ENCODE results near the gene BAZ1B. TPM values are rescaled to one million over a fixed set of nuclear protein-coding genes. Genes with fewer than 3 reads are reported as not detected.

BAZ1B gene
- polyA plus RNA-seq, 1 donor from 2014 or later, result 35.0 TPM

DNA sequence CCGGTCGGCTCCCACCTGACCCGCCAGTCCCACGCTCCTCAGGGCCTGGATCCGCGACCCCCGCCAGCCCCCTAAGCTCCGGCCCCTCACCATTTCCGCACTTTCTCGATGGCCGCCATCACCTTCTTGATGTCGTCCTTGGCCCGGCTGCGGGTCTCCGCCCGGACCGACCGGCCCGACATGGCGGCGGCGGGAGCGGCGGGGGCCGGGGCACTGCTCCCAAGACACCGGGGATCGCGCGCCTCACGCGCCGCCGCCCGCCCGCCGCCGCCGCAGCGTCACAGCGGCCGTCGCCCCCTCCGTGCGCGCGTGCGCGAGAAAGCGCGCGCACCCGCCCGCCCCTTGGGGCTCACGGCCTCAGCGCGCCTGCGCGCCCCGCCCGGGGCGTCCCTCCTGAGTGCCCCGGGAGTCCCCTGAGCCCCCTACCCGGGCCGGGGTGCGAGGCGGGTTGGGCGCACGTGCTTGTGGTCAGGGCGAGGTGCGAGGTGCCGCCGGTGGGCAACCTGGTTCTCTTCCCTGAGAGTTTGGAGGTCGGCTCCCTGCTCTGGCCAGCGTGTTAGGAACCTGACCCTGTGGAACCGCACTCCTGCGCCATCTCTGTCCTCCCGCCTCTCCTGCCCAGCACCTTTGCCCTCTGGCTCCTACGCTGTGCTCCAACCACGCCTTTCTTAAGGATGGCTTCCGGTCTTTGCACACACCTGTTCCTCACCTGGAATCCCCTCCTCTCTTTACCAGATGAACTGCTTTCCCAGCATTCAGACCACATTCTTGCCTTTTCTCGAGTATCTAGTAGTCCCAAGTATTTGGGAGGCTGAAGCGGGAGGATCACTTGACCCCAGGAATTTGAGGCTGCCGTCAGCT is 35.5 kb upstream of the BAZ1B start, which contains the start of gene BCL7B:
TSS of gene BCL7B (minus strand) at position 294 of the 861 bp plus-strand sequence. CDS start at position 182, 112 bp downstream.
- Histone ChIP-seq H3F3A (ENCODE audit: insufficient read depth, low read length, poor library complexity, severe bottlenecking) (no peaks in the 10 kb centered on the region), H3K4me3 (ENCODE audit: low read length) (peak within 1 kb of the TSS; percentile 95), H3K9me3 (ENCODE audit: low read length) (no peaks in the 10 kb centered on the region), H4K20me1 (ENCODE audit: insufficient read depth) (no peaks in the 10 kb centered on the region), H3K79me2 (replicated peaks; ENCODE audit: insufficient read depth, low read length) (peaks cover 33% of the 10 kb centered on the region), H3K27me3 (ENCODE audit: insufficient read depth, low read depth, low read length) (no peaks in the 10 kb centered on the region), H2AFZ (ENCODE audit: low read depth, low read length) (peak within 1 kb of the TSS; percentile 95), H3K27ac (ENCODE audit: low read length) (peak within 1 kb of the TSS; percentile 91), H3K9ac (ENCODE audit: low read length) (peak within 1 kb of the TSS; percentile 97), H3K9me2 (ENCODE audit: insufficient read depth, low read length) (no peaks in the 10 kb centered on the region), H3K4me2 (ENCODE audit: low read length) (peak within 1 kb of the TSS; percentile 65), H3K36me3 (ENCODE audit: insufficient read depth, low read length) (no peaks in the 10 kb centered on the region)
- TF ChIP-seq, protein P1, sequence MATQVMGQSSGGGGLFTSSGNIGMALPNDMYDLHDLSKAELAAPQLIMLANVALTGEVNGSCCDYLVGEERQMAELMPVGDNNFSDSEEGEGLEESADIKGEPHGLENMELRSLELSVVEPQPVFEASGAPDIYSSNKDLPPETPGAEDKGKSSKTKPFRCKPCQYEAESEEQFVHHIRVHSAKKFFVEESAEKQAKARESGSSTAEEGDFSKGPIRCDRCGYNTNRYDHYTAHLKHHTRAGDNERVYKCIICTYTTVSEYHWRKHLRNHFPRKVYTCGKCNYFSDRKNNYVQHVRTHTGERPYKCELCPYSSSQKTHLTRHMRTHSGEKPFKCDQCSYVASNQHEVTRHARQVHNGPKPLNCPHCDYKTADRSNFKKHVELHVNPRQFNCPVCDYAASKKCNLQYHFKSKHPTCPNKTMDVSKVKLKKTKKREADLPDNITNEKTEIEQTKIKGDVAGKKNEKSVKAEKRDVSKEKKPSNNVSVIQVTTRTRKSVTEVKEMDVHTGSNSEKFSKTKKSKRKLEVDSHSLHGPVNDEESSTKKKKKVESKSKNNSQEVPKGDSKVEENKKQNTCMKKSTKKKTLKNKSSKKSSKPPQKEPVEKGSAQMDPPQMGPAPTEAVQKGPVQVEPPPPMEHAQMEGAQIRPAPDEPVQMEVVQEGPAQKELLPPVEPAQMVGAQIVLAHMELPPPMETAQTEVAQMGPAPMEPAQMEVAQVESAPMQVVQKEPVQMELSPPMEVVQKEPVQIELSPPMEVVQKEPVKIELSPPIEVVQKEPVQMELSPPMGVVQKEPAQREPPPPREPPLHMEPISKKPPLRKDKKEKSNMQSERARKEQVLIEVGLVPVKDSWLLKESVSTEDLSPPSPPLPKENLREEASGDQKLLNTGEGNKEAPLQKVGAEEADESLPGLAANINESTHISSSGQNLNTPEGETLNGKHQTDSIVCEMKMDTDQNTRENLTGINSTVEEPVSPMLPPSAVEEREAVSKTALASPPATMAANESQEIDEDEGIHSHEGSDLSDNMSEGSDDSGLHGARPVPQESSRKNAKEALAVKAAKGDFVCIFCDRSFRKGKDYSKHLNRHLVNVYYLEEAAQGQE (IDR thresholded peaks at IDR 0.05; ENCODE audit: borderline replicate concordance), result peak; percentile 61
- TF ChIP-seq MXI1 (conservative IDR thresholded peaks at IDR 0.05; ENCODE audit: poor library complexity, severe bottlenecking) (peak; percentile 69), EZH2 (IDR thresholded peaks at IDR 0.05; ENCODE audit: borderline replicate concordance, insufficient read depth, low read length, poor library complexity, severe bottlenecking) (no peak), SMC3 (conservative IDR thresholded peaks at IDR 0.05; ENCODE audit: poor library complexity) (peak; percentile 8), RAD21 (conservative IDR thresholded peaks at IDR 0.05) (no peak), POLR2AphosphoS5 (IDR thresholded peaks at IDR 0.05) (peak; percentile 75), EP300 (conservative IDR thresholded peaks at IDR 0.05; ENCODE audit: poor library complexity, severe bottlenecking) (peak; percentile 78), TAF1 (IDR thresholded peaks at IDR 0.05; ENCODE audit: low read depth) (no peak)
- TF ChIP-seq, protein P2, sequence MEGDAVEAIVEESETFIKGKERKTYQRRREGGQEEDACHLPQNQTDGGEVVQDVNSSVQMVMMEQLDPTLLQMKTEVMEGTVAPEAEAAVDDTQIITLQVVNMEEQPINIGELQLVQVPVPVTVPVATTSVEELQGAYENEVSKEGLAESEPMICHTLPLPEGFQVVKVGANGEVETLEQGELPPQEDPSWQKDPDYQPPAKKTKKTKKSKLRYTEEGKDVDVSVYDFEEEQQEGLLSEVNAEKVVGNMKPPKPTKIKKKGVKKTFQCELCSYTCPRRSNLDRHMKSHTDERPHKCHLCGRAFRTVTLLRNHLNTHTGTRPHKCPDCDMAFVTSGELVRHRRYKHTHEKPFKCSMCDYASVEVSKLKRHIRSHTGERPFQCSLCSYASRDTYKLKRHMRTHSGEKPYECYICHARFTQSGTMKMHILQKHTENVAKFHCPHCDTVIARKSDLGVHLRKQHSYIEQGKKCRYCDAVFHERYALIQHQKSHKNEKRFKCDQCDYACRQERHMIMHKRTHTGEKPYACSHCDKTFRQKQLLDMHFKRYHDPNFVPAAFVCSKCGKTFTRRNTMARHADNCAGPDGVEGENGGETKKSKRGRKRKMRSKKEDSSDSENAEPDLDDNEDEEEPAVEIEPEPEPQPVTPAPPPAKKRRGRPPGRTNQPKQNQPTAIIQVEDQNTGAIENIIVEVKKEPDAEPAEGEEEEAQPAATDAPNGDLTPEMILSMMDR (IDR thresholded peaks at IDR 0.05; ENCODE audit: poor library complexity, severe bottlenecking), result no peak

DNA sequence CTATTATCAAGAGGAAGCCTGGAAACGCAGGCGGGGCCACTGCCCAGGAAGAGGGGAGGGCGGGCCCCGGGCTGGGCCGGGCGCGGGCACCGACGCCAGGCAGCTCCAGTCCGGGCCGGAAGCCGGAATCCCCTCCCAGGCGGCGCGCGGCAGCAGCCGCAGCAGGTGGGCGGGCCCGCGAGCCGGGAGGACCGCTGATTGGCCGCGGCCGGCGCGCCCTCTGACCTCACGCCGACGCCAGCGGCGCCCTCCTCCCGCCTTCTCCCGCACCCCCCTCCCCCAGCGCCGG is 35.0 kb upstream of the BAZ1B start:
- H3K36me3 ChIP-seq (ENCODE audit: insufficient read depth, low read length), result no peaks in the 10 kb centered on the region
- no peaks in the 10 kb centered on the region for H3F3A ChIP-seq (ENCODE audit: insufficient read depth, low read length, poor library complexity, severe bottlenecking)
- H3K27me3 ChIP-seq (ENCODE audit: insufficient read depth, low read depth, low read length), result no peaks in the 10 kb centered on the region
- no peaks in the 10 kb centered on the region for H3K9me3 ChIP-seq (ENCODE audit: low read length)
- H4K20me1 ChIP-seq (ENCODE audit: insufficient read depth), result no peaks in the 10 kb centered on the region
- peak overlapping the region; percentile 65 for H3K4me2 ChIP-seq (ENCODE audit: low read length)
- H3K79me2 ChIP-seq (replicated peaks; ENCODE audit: insufficient read depth, low read length), result peaks cover 33% of the 10 kb centered on the region
- peak; percentile 43 for TF ChIP-seq SMC3 (conservative IDR thresholded peaks at IDR 0.05; ENCODE audit: poor library complexity)
- TF ChIP-seq TAF1 (IDR thresholded peaks at IDR 0.05; ENCODE audit: low read depth), result no peak
- peak; percentile 69 for TF ChIP-seq MXI1 (conservative IDR thresholded peaks at IDR 0.05; ENCODE audit: poor library complexity, severe bottlenecking)
- TF ChIP-seq, protein P1 (IDR thresholded peaks at IDR 0.05; ENCODE audit: borderline replicate concordance), result no peak
- TF ChIP-seq RAD21 (conservative IDR thresholded peaks at IDR 0.05), result peak; percentile 21
- H3K27ac ChIP-seq (ENCODE audit: low read length), result peak overlapping the region; percentile 91
- no peaks in the 10 kb centered on the region for H3K9me2 ChIP-seq (ENCODE audit: insufficient read depth, low read length)
- H2AFZ ChIP-seq (ENCODE audit: low read depth, low read length), result peak overlapping the region; percentile 27
- H3K4me3 ChIP-seq (ENCODE audit: low read length), result peak overlapping the region; percentile 95
- H3K9ac ChIP-seq (ENCODE audit: low read length), result peak overlapping the region; percentile 97
